RWPE2 (cell line): Measurements from ENCODE around the gene GSTA1.
"Not testable (repeated sequence)": the region's sequence is repeated elsewhere in the genome, so short reads cannot be mapped to it uniquely, and the experiment has no call there.

Source experiments
- ATAC-seq: fragments of 200-7000 bp; cut with Tn5 transposase; 3 replicates; pipeline ENCODE4 v1.9.1; 2021; ENCODE audit warnings: low read depth
- DNase-seq: peaks from one replicate; pipeline ENCODE4 v3.0.0-alpha.2; 2020; ENCODE audit warnings: low spot score
- H3K27ac ChIP-seq: fragments of 450-650 bp; 2 replicates; pipeline ENCODE4 v1.5.1; 2017; ENCODE audit warnings: mild to moderate bottlenecking; ENCODE audit not compliant: poor library complexity, severe bottlenecking
- H3K27me3 ChIP-seq: fragments of 250-450 bp; sonication (Bioruptor Pico); 2 replicates; pipeline ENCODE4 v1.5.1; 2021; ENCODE audit warnings: mild to moderate bottlenecking, moderate library complexity; ENCODE audit not compliant: insufficient read depth, poor library complexity, severe bottlenecking
- H3K36me3 ChIP-seq: fragments of 250-450 bp; sonication (Bioruptor Pico); 2 replicates; pipeline ENCODE4 v1.5.1; 2020; ENCODE audit warnings: low read depth, mild to moderate bottlenecking, moderate library complexity
- H3K4me1 ChIP-seq: fragments of 250-450 bp; sonication (Bioruptor Pico); 2 replicates; pipeline ENCODE4 v1.5.1; 2021; ENCODE audit warnings: mild to moderate bottlenecking, moderate library complexity; ENCODE audit not compliant: insufficient read depth, poor library complexity, severe bottlenecking
- H3K4me3 ChIP-seq: fragments of 250-450 bp; sonication (Bioruptor Pico); 2 replicates; pipeline ENCODE4 v1.5.1; 2021; ENCODE audit warnings: mild to moderate bottlenecking, moderate library complexity; ENCODE audit not compliant: severe bottlenecking
- H3K9me3 ChIP-seq: fragments of 250-450 bp; sonication (Bioruptor Pico); 2 replicates; pipeline ENCODE4 v1.5.1; 2021; ENCODE audit warnings: mild to moderate bottlenecking, moderate library complexity; ENCODE audit not compliant: severe bottlenecking
- TF ChIP-seq, protein P1 (sequence below): fragments of 450-650 bp; IDR thresholded peaks from one replicate; pipeline ENCODE4 v1.5.1; 2017; ENCODE audit warnings: mild to moderate bottlenecking, moderate library complexity; ENCODE audit not compliant: poor library complexity, severe bottlenecking

The GSTA1 gene

GRCh38 chr6:52803668-52804255 lies at the start of gene GSTA1:
GSTA1 (minus strand) TSS chr6:52803816; CDS start chr6:52799267, 4,549 bp downstream.
- not testable (repeated sequence) for H3K27me3 ChIP-seq, ATAC-seq, H3K36me3 ChIP-seq, H3K4me1 ChIP-seq, H3K4me3 ChIP-seq, DNase-seq, H3K9me3 ChIP-seq, H3K27ac ChIP-seq

GRCh38 chr6:52849137-52849536 lies 45.5 kb upstream of the GSTA1 start:
- Histone ChIP-seq H3K36me3 (no peaks in the 10 kb centered on the region), H3K27ac (no peak overlapping the region), H3K27me3 (no peaks in the 10 kb centered on the region), H3K4me1 (no peaks in the 10 kb centered on the region), H3K4me3 (no peak overlapping the region), H3K9me3 (no peaks in the 10 kb centered on the region)
- TF ChIP-seq, protein P1, sequence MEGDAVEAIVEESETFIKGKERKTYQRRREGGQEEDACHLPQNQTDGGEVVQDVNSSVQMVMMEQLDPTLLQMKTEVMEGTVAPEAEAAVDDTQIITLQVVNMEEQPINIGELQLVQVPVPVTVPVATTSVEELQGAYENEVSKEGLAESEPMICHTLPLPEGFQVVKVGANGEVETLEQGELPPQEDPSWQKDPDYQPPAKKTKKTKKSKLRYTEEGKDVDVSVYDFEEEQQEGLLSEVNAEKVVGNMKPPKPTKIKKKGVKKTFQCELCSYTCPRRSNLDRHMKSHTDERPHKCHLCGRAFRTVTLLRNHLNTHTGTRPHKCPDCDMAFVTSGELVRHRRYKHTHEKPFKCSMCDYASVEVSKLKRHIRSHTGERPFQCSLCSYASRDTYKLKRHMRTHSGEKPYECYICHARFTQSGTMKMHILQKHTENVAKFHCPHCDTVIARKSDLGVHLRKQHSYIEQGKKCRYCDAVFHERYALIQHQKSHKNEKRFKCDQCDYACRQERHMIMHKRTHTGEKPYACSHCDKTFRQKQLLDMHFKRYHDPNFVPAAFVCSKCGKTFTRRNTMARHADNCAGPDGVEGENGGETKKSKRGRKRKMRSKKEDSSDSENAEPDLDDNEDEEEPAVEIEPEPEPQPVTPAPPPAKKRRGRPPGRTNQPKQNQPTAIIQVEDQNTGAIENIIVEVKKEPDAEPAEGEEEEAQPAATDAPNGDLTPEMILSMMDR = no peak
- ATAC-seq (no peak), DNase-seq (no peak)

DNA sequence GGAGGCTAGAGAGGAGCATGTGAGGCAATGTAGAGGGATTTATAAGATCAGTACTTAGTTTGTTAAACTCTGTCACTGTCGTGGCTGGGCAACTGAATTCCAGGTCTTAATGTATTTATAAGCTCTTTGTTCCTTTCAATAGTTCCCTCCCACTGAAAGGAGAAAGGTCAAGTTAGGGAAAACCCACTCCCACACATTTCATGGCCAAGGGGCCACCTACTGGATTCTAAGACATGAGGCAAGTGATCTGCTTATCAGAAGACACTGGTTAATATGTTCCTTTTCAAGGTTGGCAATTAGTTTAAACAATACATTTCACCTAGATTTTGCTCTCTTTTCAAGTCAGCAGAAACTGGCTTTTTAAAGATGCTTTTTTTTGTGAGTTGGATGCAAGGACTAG lies 42.4 kb upstream of the GSTA1 start:
- ATAC-seq (no peak), DNase-seq (no peak)
- Histone ChIP-seq H3K4me3 (no peak overlapping the region), H3K36me3 (no peaks in the 10 kb centered on the region), H3K9me3 (no peaks in the 10 kb centered on the region), H3K4me1 (no peaks in the 10 kb centered on the region), H3K27ac (no peak overlapping the region), H3K27me3 (no peaks in the 10 kb centered on the region)
- TF ChIP-seq, protein P1 = no peak

- TF ChIP-seq, protein P1 = no peak
- Histone ChIP-seq H3K4me1 (no peaks in the 10 kb centered on the region), H3K9me3 (no peaks in the 10 kb centered on the region), H3K27me3 (no peaks in the 10 kb centered on the region), H3K27ac (no peak overlapping the region), H3K4me3 (no peak overlapping the region), H3K36me3 (no peaks in the 10 kb centered on the region)
- DNase-seq = no peak
- ATAC-seq = no peak
Observed at GRCh38 chr6:52843605-52844004, 40.0 kb upstream of the GSTA1 start.

DNA sequence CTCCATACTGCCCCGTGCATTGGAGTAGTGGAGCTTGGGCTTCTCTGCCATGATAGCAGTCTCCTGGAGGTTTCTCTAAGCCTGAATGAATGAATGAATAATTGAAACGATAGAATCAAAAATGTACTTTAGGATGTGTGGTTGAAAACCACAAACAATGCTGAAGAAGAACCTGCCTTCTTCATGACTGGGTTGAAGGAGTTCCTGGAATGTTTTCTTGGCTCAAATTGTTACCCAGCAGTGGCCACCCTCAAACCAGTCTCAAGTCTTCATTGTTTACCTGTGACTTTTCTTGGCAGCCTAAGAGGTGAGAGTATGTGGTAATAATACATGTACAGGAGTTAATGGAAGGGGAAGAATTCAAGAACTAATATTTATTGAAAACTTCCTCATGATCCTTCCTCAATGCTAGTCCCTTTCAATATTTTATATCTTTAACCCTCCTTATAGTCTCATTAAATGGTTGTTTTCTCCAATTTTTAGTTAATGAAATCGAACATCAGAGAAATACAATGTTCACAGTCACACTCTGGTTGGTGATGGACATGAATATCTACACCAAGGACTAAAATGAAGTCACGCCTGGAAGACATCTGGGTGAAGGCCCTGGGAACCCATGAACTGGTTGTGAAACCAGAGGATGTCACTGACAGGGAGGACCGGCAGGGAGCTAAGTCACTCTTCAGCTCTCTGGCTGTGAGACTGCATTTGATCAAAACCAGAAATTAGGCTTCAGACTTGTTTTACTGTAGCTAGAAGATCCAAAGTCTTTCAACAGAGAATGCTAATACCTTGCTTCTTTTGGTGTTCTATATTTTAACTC lies 37.4 kb upstream of the GSTA1 start, which contains the start of gene GSTA5:
TSS of gene GSTA5 (minus strand) at position 51 of the 823 bp plus-strand sequence.
- H3K27me3 ChIP-seq = no peaks in the 10 kb centered on the region
- no peak for DNase-seq
- TF ChIP-seq, protein P1 = no peak

More for the DNA sequence above, 37.4 kb upstream of the GSTA1 start, which contains the start of gene GSTA5:
- Histone ChIP-seq H3K27ac (no peak within 1 kb of the TSS), H3K9me3 (no peaks in the 10 kb centered on the region), H3K4me3 (no peak within 1 kb of the TSS), H3K4me1 (no peaks in the 10 kb centered on the region), H3K36me3 (no peaks in the 10 kb centered on the region)
- no peak for ATAC-seq
